ENCODE data around the gene CDH4. TPM values are rescaled to one million over a fixed set of nuclear protein-coding genes. Genes with fewer than 3 reads are reported as not detected.

Gene CDH4
- total and polyA plus RNA-seq, 2 of the 8 experiments (the other 6 are each of a cell fraction or from before 2014, with no cell fraction given) = 4.3 to 7.9 TPM

GRCh38 chr20:61857884-61858283 lies 605.8 kb downstream of the CDH4 start (continued):
- no peak for TF ChIP-seq CHD7 (IDR thresholded peaks at IDR 0.05; ENCODE audit: insufficient replicate concordance, low read length)
- no peak for TF ChIP-seq CHD1 (IDR thresholded peaks at IDR 0.05; ENCODE audit: low read depth, low read length)
- no peak for TF ChIP-seq YY1 (IDR thresholded peaks at IDR 0.05; ENCODE audit: low read depth, low read length)
- no peak for TF ChIP-seq CBX5 (IDR thresholded peaks at IDR 0.05; ENCODE audit: low read depth, low read length)
- TF ChIP-seq EZH2 (IDR thresholded peaks at IDR 0.05; ENCODE audit: low read depth, low read length, severe bottlenecking) = no peak
- no peak for TF ChIP-seq HDAC6 (IDR thresholded peaks at IDR 0.05; ENCODE audit: low read depth, low read length)
- no peak for TF ChIP-seq GTF2F1 (IDR thresholded peaks at IDR 0.05; ENCODE audit: borderline replicate concordance, low read depth, low read length)
- TF ChIP-seq TAF7 (optimal IDR thresholded peaks at IDR 0.05; ENCODE audit: borderline replicate concordance, low read depth, low read length) = no peak
- TF ChIP-seq POLR2A (IDR thresholded peaks at IDR 0.05; ENCODE audit: control extremely low read depth in 1 of 2, low read depth in 2 of 2, low read length in 2 of 2) = no peak
- no peak for TF ChIP-seq NANOG (IDR thresholded peaks at IDR 0.05; ENCODE audit: insufficient read depth, low read depth, low read length, poor library complexity, severe bottlenecking)
- TF ChIP-seq HDAC2 (IDR thresholded peaks at IDR 0.05; ENCODE audit: borderline replicate concordance in 1 of 2, low read depth in 2 of 2, low read length in 2 of 2) = no peak
- TF ChIP-seq TCF12 (IDR thresholded peaks at IDR 0.05; ENCODE audit: low read depth, low read length) = no peak

Data from H1 (cell line).